NOMO-1 treated with dmso at 0.1 percent for 144 hours (cell line): ENCODE data around the gene GABBR2.

Experiments
- DNase-seq: peaks from one replicate; lab custom pipeline; 2025; ENCODE audit not compliant: unreplicated experiment; lab: John Stamatoyannopoulos, UW

The GABBR2 gene

DNA sequence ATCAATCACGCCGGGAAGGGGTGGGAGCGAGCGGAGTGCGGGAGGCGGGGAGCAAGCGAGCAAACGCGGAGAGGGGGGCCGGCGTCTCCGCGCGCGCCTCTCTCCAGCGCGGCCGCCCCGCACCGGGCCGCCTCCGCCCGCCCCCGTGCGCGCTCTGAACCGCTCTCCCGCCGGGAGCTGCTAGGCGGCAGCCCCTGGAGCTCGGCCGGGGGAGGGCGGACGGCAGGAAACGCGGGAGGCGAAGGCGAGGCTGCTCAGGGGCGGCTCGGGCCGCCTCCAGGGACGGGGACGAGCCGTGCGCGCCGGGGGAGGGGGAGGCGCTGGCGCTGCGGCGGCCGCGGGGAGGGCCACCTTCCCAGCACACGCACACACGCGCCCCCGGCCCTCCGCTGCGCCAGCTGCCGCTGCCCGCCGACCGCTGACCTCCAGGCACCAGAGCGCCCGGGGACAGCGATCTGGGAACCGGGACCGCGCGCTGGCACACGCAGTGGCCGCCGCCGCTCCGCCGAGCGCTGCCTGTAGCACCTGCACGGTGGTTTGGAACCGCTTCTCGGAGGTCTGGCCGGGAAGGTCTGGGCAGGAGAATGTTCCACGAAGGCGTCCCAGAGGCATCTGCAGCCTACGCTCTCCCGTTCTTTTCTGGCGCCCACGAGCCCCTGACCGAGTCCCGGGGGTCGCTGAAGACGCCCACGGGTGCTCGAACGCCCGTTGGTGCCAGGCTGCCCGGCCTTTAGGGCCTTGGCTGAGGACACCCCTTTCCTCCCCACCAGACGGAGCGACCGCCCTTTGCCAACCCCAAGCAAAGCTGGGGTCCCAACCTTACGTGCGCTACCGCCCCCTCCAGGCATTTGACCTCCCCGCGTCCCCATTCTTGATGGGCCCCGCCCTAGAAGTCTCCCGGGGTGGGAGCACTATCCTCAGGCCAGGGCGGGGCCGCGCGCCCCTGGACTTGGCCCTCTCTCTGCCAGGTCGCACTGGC, at the start of gene GABBR2:
Gene GABBR2, minus strand, starts transcription at position 3 of the 979 bp plus-strand sequence. CDS start 198 bp downstream, outside the sequence.
- DNase-seq = no peak

DNA sequence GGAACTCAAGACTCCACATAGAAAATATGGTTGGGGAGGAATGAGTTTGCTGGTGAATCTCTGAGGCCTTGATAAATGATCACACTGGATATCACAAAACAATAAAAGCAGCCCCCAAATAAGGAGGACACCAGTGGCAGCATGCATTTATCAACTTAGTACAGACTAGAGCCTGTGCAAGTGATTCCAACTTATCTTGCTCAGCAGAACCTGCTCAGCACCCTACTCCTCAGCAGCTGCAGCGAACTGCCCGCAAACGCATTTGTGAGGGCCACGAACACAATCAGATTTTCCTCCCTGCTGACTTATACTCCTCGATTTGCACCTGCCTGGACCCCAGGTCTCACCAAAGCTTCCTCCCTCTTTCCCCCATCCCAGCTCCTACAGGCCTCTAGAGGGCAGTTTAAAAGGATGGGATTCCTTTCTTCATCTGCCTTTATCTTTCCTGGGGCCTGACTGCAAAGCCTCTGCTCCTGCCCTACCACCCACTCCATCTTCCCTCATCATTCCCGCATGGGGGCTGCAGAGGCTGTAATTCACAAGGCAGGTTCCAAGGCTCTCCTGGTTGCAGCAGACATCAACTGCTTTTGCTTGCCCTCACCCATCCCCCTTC, 46.4 kb upstream of the GABBR2 start:
- no peak for DNase-seq

DNA sequence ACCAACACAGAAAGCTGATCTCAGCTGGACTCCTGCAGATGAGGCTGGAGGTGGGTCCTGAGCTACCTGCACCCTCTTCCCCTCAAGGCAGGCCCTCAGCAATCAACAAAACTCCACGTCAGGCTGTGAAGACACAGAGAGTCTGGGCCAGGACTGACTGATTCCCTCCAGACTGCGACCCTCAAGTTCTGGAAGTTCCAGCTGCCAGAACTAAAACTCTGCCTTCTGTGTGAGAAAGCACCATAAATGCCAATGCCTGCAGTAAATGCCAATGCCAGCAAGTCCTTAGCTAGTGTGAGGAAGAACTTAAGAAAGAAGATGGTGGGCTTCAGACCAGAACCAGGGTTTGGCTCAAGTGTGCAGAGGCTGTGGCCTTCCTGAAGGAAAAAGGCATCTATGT, 42.5 kb upstream of the GABBR2 start:
- no peak for DNase-seq

DNA sequence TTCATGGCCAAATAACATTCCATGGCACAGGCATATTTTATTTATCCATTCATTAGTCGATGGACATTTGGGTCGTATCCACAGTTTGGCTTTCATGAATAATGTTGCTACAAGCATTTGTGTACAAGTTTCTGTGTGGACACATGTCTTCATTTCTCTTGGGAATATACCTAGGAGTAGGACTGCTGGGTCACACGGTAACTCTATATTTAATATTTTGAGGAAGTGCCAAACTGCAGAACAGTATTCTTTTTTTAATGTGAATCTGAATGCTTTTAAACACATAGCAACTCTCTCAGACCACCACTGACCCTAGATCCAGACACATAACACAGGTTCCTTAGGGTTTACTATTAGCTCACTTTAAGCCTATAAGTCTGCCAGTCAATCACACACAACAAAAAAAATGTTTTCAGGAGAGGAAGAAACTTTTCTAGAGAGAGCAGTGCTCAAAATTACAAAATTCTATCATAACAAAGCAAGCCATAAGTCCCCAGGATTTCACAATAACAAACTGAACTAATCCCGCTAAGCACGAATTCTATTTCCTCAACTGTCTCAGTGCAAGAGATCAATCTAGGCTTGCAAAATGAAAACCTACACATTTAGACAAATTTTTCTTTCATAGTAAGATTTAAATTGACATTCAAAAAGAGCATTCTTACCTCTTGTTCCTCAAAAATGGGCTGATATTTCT, 41.8 kb upstream of the GABBR2 start:
- DNase-seq = peak; percentile 33

DNA sequence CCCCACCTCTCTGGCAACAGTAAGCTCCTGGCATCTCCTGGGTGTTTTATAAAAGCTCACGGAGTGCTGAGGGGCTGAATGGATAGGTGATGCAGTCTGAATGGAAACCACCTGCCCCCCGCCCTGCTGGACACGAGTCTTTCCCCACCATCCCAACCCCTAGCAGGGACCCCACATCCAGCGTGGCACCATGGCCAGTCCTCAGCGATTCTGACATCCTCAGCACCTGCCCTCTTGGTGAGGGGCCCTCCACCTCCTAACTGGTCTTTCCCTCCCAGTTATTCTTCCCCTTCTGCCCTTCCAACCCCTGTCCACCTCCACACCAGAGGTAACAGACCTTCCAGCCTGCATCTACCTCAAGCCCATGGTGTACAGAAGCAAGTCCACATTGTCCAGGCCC, 38.7 kb upstream of the GABBR2 start:
- DNase-seq = no peak

DNA sequence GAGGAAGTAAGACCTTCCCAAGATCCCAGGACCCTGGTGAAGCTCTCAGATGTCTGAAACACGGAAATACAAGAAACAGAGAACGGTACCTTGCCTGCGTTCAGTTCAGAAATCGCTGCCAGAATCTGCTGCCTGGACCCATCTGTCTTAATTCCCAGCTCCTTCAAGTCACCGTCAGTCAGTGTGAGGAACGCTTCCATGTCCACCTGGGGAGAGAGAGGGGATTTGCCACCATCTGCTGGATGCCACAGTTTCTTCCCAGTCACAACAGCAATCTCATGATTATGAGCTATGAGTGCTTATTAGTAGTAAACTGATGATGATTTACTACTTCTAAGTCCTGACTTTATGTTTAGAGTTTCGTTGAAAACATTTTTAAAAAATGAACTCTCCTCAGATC, 36.7 kb upstream of the GABBR2 start:
- DNase-seq = no peak

DNA sequence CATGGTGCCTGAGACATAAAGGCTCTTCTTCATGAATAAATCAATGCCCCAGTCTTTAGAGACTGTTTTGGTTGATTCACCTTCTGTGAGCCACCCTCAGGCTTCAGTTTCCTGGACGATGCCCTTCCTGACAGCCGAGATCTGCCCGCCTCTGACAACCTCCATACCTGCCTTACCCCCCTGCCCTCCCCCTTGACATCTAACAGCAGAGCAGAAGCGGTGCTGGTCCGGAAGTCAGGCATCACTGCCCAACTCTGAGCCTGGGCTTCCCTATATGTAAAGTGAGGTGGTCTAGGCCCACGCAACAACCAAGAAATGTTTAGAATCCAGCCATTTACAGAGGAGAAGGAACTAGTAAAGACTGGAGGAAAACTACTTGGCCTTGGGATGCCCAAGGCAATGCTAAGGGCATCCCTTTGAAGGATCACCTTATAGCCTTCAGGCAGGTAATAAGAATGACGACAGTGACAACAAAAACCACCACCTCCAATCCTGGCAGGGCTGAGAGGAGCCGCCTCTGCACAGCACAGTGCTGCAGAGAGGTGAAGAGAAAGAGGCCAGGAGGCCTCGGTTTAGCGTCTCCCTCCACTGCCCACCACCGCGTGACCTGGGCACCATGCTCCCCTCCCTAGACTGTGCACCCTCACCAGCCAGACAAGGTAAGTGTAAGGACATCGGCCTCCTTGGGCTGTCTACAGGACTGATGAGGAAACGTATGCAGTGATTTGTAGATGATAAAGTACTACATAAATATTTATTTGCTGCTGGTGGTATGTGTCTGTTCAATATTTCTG, 35.3 kb upstream of the GABBR2 start:
- DNase-seq = no peak

DNA sequence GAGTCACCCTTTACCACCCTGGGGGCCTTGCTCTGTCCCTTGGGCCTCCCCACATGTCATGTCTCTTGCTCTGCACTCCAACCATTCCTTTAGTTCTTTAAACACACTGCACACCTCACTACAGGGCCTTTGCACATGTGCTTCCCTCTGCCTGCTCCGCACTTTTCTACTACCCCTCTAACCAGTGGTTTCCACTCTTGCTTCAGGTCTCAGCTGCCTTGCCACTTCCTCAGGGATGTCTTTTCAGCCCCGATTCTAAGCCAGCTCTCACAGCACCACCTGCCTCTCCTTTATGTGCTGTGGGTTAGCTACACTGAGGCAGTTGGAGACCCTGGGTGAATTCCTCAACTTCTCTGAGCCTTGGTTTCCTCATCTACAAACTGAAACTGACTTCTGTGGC, 34.6 kb upstream of the GABBR2 start:
- DNase-seq = no peak

DNA sequence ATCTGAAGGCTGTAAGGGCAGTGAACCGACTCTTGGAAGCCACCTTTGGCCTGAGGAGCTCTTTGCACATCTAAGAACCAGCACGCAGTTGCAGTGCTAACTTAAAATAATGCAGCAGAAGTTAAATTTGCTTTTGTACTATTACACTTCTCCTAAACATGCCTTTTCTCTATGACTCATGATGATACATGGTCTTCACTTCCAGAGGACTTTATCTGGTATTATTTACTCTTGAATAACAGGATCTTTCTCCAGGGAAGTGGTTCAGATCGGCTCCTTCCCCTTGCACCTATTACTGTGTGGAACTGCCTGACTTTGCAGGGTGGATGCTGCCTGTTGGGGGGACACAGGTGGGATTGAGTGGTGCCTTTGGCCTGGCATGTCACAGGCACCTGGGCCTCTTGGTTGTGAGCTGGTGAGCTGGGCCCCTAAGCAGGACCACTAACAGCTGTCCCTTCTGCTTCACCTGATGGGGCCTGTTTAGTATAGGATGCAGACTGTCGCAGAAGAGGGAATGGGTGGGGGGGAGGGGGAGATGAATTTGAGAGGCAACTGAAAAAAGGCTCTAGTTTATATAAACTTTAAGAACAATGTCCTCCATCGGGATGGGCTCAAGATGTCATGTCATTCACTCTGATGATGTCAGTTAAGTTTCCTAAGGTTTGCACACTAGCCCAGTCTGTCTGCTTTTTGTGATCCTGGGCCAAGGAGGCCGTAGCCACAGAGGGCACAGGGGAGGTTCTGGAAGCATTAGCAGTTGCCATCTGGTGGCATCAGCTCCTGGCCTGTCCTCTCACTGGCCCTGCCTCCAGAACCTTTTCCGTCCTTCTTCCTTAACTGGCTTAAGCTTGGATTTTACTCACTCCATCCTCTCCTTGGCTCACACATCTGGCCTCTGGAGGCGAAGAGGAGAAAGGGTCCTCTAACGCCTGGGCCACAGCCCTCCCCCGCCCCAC, 33.9 kb upstream of the GABBR2 start:
- DNase-seq = no peak

DNA sequence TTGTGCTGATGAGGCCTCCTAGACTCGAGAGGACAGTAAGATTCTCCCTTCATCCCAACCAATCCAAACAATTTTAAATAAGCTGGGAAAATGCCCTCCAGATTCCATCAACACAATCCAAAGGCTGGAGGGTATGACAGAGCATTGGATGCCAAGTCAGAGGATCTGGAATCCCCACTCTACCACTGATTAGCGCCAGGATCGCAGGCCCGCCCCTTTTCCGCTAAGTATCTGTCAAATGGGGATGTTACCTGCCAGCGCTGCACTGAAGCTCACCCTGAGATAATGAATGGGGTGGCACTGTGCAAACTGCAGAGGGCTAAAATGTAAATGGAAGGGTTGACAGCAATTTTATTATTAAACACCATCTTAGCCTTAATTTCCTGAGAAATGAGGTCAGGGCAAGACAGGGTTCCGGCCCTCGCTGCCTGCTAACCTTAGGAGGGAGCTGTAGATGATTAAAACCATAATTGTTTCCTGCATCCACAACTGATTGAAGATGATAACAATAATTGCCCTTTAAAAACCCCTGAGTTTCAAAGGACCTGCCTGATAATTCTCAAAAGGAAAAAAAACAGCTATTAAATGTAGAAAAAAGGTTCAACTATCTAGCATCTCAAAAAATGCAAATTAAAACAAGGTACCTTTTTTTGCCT, 31.6 kb upstream of the GABBR2 start:
- DNase-seq = no peak

DNA sequence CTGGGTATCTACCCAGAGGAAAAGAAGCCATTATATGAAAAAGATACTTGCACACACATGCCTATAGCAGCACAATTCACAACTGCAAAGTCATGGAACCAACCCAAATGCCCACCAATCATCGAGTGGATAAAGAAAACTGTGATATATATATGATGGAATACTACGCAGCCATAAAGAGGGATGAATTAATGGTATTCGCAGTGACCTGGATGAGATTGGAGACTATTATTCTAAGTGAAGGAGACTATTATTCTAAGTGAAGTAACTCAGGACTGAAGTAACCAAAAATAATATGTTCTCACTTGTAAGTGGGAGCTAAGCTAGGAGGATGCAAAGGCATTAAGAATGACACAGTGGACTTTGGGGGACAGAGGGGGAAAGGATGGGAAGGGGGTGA, 30.0 kb upstream of the GABBR2 start:
- DNase-seq = no peak

DNA sequence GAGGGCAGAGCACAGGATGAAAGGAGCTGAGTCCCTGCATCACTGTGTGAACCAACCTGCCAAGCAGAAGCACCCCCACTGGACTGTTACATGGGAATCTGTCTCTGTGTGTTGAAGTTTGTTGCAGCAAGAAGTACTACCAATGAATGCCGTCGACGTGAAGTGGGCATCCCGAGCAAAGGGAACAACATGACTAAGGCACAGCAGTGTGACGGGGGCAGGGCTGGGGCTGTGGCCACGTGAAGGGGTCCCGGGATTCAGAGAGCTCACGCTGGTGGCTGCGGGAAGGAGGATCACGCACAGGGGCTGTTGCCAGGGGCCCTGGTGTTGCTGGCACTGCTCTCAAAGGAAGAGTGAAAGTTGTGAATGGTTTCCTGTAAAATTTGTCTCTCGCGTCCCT, 27.5 kb upstream of the GABBR2 start:
- no peak for DNase-seq

DNA sequence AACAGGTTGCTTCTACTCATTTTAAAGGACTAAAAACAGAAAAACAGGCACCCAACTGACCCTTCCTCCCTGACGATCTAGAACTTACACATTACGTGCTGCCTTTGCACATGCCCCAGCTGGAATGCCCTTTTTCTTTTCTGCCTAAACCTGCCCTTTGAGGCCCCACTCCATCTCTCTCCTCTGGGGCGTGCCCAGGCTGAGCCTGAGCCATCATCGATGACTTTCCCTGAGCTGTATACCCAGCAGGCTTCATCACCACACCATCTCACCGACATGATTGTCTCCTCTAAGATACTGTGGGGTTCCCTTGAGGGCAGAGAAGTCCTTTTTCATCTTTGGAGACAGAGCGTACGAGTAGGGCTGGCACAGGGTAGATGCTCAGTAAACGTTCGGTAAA, 24.1 kb upstream of the GABBR2 start:
- no peak for DNase-seq

DNA sequence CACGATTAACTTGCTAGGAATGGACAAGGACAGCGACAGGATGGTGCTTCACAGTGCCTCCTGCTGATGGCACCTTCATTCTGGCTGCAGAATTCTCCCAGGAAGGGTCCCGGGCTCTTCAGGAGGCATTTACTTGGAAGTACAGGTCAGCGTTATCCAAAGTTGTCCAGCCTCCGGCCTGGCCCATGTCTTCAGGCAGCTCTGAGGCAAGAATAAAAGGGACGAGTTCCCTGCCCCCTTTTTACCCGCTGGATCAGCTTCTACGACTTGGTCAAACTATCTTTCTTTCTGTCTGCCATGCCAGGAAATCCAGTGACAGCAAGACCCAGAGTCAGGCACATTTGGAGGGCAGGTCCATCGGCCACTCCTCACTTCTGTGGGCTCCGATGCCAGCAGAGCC, 23.4 kb upstream of the GABBR2 start:
- no peak for DNase-seq

DNA sequence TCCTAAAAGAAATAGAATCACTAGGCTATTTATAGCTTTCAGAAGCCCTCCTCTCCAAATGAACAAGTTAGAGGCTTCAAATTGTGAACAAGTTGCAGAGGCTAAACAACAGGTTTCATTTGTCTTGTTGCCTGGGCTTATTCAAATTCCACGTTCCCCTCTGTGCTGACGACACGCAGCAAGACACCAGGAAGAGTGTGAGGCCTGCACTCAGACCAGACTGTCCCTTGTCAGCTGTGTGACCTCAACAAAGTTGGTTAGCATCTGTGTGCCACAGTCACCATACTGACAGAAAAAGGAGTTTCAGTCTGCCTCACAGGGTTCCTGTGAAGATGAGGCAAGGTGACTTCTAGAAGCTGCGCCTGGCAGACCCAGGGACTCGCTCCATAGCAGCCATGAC, 22.1 kb upstream of the GABBR2 start:
- no peak for DNase-seq

DNA sequence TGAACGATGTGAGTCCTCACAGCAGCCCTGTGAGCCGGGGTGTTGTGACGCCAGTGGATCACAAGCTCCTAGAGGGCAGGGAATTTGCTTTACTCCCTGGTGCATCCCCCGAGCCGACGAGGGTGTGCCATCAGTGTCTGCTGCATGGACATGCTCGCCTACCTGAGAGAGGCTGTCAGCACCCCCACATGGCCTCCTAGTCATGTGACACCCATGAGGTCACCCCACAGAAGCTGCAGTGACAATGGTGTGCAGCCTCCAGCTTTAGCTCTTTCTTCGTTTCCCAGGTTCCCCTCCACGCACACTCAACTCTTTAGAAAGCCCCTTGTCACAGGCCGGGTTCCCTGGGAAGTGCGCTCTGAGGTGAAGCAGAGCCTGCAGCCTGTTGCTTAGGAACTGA, 19.8 kb upstream of the GABBR2 start:
- DNase-seq = no peak

DNA sequence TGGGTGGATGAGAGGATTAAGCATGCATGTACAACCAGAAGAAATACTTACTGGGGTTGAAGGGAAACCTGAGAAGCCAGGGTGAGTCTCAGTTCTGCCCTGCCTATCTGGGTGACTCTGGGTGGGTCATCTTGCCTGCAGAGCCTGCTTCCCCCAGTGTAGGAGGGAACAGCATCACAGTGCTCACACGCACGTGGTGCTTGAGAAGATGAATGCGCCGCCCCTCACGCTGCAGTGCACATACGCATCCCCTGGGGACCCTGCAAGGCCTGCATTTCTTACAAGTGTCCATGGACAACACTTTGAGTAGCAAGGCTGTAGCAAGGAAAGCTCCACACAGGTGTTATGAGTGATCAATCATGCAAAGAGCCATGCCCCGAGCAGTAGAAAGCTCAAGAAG, 18.7 kb upstream of the GABBR2 start:
- DNase-seq = no peak

DNA sequence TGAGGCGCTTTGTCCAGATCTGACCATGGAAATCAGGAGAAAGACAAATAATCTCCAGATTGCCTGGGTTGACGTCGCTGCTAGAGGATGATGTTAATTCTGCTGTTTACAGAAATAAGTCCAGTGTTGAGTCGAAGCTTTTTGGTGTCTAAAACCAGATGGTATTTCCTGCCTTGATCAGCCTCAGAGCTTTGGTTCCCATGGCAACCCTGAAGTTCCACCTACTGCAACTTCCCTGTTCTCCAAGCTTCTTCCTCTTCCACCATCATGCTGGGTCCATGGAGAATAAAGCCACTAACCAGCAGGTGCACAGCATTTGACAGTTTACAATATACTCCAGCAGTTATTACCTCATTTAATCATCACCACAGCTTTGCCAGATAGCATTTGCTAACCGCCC, 18.0 kb upstream of the GABBR2 start:
- DNase-seq = peak; percentile 50

DNA sequence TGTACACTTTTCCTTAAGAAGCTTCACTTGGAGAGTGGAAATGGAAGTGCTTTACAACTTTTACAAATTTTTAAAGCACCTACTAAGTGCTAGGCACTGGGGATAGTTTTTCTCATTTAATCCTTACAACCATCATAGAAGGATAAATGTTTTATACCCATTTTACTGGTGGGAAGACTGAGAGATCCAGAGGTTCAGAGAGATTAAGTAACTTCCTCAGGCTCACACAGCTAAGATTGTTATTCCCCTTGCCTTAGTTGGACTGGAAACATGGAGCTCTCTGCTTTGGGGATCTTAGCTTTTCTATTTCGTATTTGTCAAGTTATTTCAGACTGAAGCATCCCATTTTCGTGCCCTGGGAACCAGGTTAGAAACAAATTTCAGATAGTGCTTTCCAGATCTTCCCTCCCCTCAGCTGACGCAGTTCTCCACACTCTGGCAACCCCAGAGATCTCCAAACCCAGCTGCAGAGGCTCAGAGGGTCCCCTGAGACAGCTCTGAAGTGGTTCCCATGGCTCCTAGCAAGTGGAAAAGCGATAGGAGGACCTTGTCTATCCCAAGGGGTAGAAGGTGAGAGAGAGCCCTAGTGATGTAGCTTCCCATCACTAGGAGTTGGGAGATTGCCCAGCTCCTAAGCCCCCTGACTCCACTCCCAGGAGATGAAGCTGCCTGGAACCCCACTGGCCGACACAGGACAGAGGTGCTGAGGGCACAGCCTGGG, 16.2 kb upstream of the GABBR2 start:
- no peak for DNase-seq
